SK-N-SH treated with all-trans-retinoic acid at 6 μM for 48 hours (cell line): ENCODE data around the gene FAM174A.

Experiments
- ATAC-seq: fragments of 200-7000 bp; cut with Tn5 transposase; 3 replicates; pipeline ENCODE4 v1.9.1; 2020; ENCODE audit warnings: mild to moderate bottlenecking, moderate library complexity
- CREB5 ChIP-seq: fragments of 250-450 bp; sonication (Bioruptor Pico); IDR thresholded peaks from 2 replicates; pipeline ENCODE4 v1.5.1; 2020; ENCODE audit warnings: low read depth, mild to moderate bottlenecking, moderate library complexity
- CSDC2 ChIP-seq: fragments of 250-450 bp; sonication (Bioruptor Pico); IDR thresholded peaks from 2 replicates; pipeline ENCODE4 v1.5.0; 2020; ENCODE audit warnings: mild to moderate bottlenecking, moderate library complexity
- CSRNP3 ChIP-seq: fragments of 250-450 bp; sonication (Bioruptor Pico); IDR thresholded peaks from 2 replicates; pipeline ENCODE4 v1.5.1; 2021; ENCODE audit warnings: mild to moderate bottlenecking, moderate library complexity
- ESRRG ChIP-seq: fragments of 250-450 bp; sonication (Bioruptor Pico); IDR thresholded peaks from 2 replicates; pipeline ENCODE4 v1.6.1; 2021; ENCODE audit warnings: mild to moderate bottlenecking
- GLIS3 ChIP-seq: fragments of 250-450 bp; sonication (Bioruptor Pico); IDR thresholded peaks from 2 replicates; pipeline ENCODE4 v1.5.0; 2020; ENCODE audit warnings: mild to moderate bottlenecking, moderate library complexity
- ISL1 ChIP-seq: fragments of 250-450 bp; sonication (Bioruptor Pico); IDR thresholded peaks from 2 replicates; pipeline ENCODE4 v2.1.2; 2022; ENCODE audit warnings: mild to moderate bottlenecking, moderate library complexity
- OSR1 ChIP-seq: fragments of 250-450 bp; sonication (Bioruptor Pico); IDR thresholded peaks from 2 replicates; pipeline ENCODE4 v1.8.0; 2022; ENCODE audit warnings: moderate library complexity, mild to moderate bottlenecking, inconsistent platforms
- PATZ1 ChIP-seq: fragments of 250-450 bp; sonication (Bioruptor Pico); IDR thresholded peaks from 2 replicates; pipeline ENCODE4 v1.8.0; 2020; ENCODE audit warnings: mild to moderate bottlenecking, moderate library complexity, borderline replicate concordance
- POU6F1 ChIP-seq: fragments of 250-450 bp; sonication (Bioruptor Pico); IDR thresholded peaks from 2 replicates; pipeline ENCODE4 v1.8.0; 2021; ENCODE audit warnings: low read depth, mild to moderate bottlenecking, moderate library complexity, borderline replicate concordance
- PPARA ChIP-seq: fragments of 250-450 bp; sonication (Bioruptor Pico); IDR thresholded peaks from 2 replicates; pipeline ENCODE4 v1.5.0; 2020; ENCODE audit warnings: mild to moderate bottlenecking, borderline replicate concordance
- RARB ChIP-seq: fragments of 250-450 bp; sonication (Bioruptor Pico); IDR thresholded peaks from 2 replicates; pipeline ENCODE4 v1.8.0; 2021; ENCODE audit warnings: mild to moderate bottlenecking, moderate library complexity
- SNAI2 ChIP-seq: fragments of 250-450 bp; sonication (Bioruptor Pico); IDR thresholded peaks from 2 replicates; pipeline ENCODE4 v1.5.0; 2020; ENCODE audit warnings: mild to moderate bottlenecking, moderate library complexity
- TCF4 ChIP-seq: fragments of 250-450 bp; sonication (Bioruptor Pico); IDR thresholded peaks from 2 replicates; pipeline ENCODE4 v1.8.0; 2021; ENCODE audit warnings: mild to moderate bottlenecking, moderate library complexity, borderline replicate concordance
- TOX ChIP-seq: fragments of 250-450 bp; sonication (Bioruptor Pico); IDR thresholded peaks from 2 replicates; pipeline ENCODE4 v1.8.0; 2021; ENCODE audit warnings: mild to moderate bottlenecking, moderate library complexity, borderline replicate concordance
- TSHZ2 ChIP-seq: fragments of 250-450 bp; sonication (Bioruptor Pico); IDR thresholded peaks from 2 replicates; pipeline ENCODE4 v1.5.0; 2020; ENCODE audit warnings: mild to moderate bottlenecking, moderate library complexity
- ZC3H10 ChIP-seq: fragments of 250-450 bp; sonication (Bioruptor Pico); IDR thresholded peaks from 2 replicates; pipeline ENCODE4 v1.5.1; 2021; ENCODE audit warnings: mild to moderate bottlenecking, moderate library complexity
- ZFP3 ChIP-seq: fragments of 250-450 bp; sonication (Bioruptor Pico); IDR thresholded peaks from 2 replicates; pipeline ENCODE4 v1.5.0; 2020; ENCODE audit warnings: mild to moderate bottlenecking, moderate library complexity
- ZFP30 ChIP-seq: fragments of 450-650 bp; formaldehyde crosslinking; IDR thresholded peaks from 2 replicates; pipeline ENCODE4 v1.5.0; 2022; ENCODE audit warnings: mild to moderate bottlenecking, moderate library complexity
- ZNF565 ChIP-seq: fragments of 450-650 bp; formaldehyde crosslinking; conservative IDR thresholded peaks from 2 replicates; pipeline ENCODE4 v1.5.0; 2020; ENCODE audit warnings: low read depth, mild to moderate bottlenecking, moderate library complexity
- ZNF70 ChIP-seq: fragments of 450-650 bp; formaldehyde crosslinking; IDR thresholded peaks from 2 replicates; pipeline ENCODE4 v1.5.0; 2020; ENCODE audit warnings: mild to moderate bottlenecking, moderate library complexity
- ZNF8 ChIP-seq: fragments of 450-650 bp; formaldehyde crosslinking; IDR thresholded peaks from 2 replicates; pipeline ENCODE4 v1.5.0; 2020; ENCODE audit warnings: mild to moderate bottlenecking, moderate library complexity

FAM174A gene

GRCh38 chr5:100595812-100596173 lies 60.6 kb downstream of the FAM174A start:
- ATAC-seq: peak; percentile 63
- TF ChIP-seq ZFP3 (no peak), RARB (CRISPR knock-in tag) (no peak), GLIS3 (CRISPR knock-in tag) (no peak), SNAI2 (CRISPR knock-in tag) (no peak), ZNF8 (no peak), PATZ1 (CRISPR knock-in tag) (no peak), TCF4 (CRISPR knock-in tag) (no peak), ZFP30 (CRISPR knock-in tag) (no peak), CSDC2 (CRISPR knock-in tag) (no peak), POU6F1 (CRISPR knock-in tag) (no peak), CREB5 (no peak), PPARA (CRISPR knock-in tag) (no peak), TOX (CRISPR knock-in tag) (no peak), CSRNP3 (CRISPR knock-in tag) (no peak), ZC3H10 (CRISPR knock-in tag) (no peak), OSR1 (CRISPR knock-in tag) (no peak), ZNF70 (CRISPR knock-in tag) (no peak), ISL1 (CRISPR knock-in tag) (no peak), ESRRG (CRISPR knock-in tag) (no peak), ZNF565 (CRISPR knock-in tag) (no peak)

- TF ChIP-seq ZNF8: no peak
- no peak for TF ChIP-seq ZFP3
- no peak for TF ChIP-seq TOX (CRISPR knock-in tag)
- TF ChIP-seq CSRNP3 (CRISPR knock-in tag): no peak
- no peak for TF ChIP-seq GLIS3 (CRISPR knock-in tag)
- no peak for TF ChIP-seq OSR1 (CRISPR knock-in tag)
- no peak for TF ChIP-seq ESRRG (CRISPR knock-in tag)
- TF ChIP-seq POU6F1 (CRISPR knock-in tag): no peak
- no peak for TF ChIP-seq TSHZ2 (CRISPR knock-in tag)
- no peak for TF ChIP-seq PPARA (CRISPR knock-in tag)
- TF ChIP-seq ZNF70 (CRISPR knock-in tag): no peak
- ATAC-seq: no peak
Observed at GRCh38 chr5:100598446-100598845, 63.3 kb downstream of the FAM174A start.
